AG10803 (cell line): ENCODE data around the gene CXCR5.

Experiments
- DNase-seq: peaks from one replicate; pipeline ENCODE4 v3.0.0; 2010; ENCODE audit warnings: low read depth
- H3K4me3 ChIP-seq: 2 replicates; pipeline ENCODE4 v1.5.1; 2011; ENCODE audit warnings: mild to moderate bottlenecking, low read length, control low read depth
- CTCF ChIP-seq: conservative IDR thresholded peaks from 2 replicates; pipeline ENCODE4 v1.5.1; 2011; ENCODE audit warnings: mild to moderate bottlenecking, low read length, control low read depth, inconsistent platforms

Gene CXCR5

GRCh38 chr11:118939953-118940598 lies 56.4 kb downstream of the CXCR5 start:
- DNase-seq: no peak
- TF ChIP-seq CTCF: no peak
- no peak overlapping the region for H3K4me3 ChIP-seq

- no peak for TF ChIP-seq CTCF
- DNase-seq: no peak
- H3K4me3 ChIP-seq: no peak overlapping the region
Observed at GRCh38 chr11:118947091-118947490, 63.4 kb downstream of the CXCR5 start.
